ENCODE measurements around the gene FBXL7.

FBXL7 gene

GRCh38 chr5:15722305-15722704 is 222.3 kb downstream of the FBXL7 start:
- DNase-seq: no peak

- DNase-seq: no peak
Measured at GRCh38 chr5:15727375-15727774, 227.4 kb downstream of the FBXL7 start.

GRCh38 chr5:15728811-15729210 is 228.8 kb downstream of the FBXL7 start:
- no peak for DNase-seq

- no peak for DNase-seq
Measured at GRCh38 chr5:15731699-15732098, 231.7 kb downstream of the FBXL7 start.

- DNase-seq: no peak
Measured at GRCh38 chr5:15734058-15734457, 234.1 kb downstream of the FBXL7 start.

- no peak for DNase-seq
Measured at GRCh38 chr5:15737036-15737821, 237.2 kb downstream of the FBXL7 start.

- DNase-seq: no peak
Measured at GRCh38 chr5:15737871-15738664, 238.1 kb downstream of the FBXL7 start.

GRCh38 chr5:15740383-15740782 is 240.4 kb downstream of the FBXL7 start:
- no peak for DNase-seq

- DNase-seq: no peak
Measured at GRCh38 chr5:15741591-15741990, 241.6 kb downstream of the FBXL7 start.

GRCh38 chr5:15746833-15747232 is 246.9 kb downstream of the FBXL7 start:
- no peak for DNase-seq

- no peak for DNase-seq
Measured at GRCh38 chr5:15748266-15748665, 248.3 kb downstream of the FBXL7 start.

- no peak for DNase-seq
Measured at GRCh38 chr5:15752663-15753285, 252.8 kb downstream of the FBXL7 start.

GRCh38 chr5:15753752-15754151 is 253.8 kb downstream of the FBXL7 start:
- DNase-seq: no peak

GRCh38 chr5:15757103-15757502 is 257.1 kb downstream of the FBXL7 start:
- no peak for DNase-seq

GRCh38 chr5:15757619-15758018 is 257.6 kb downstream of the FBXL7 start:
- DNase-seq: no peak

GRCh38 chr5:15762668-15763067 is 262.7 kb downstream of the FBXL7 start:
- no peak for DNase-seq

- no peak for DNase-seq
Measured at GRCh38 chr5:15763754-15764153, 263.8 kb downstream of the FBXL7 start.

GRCh38 chr5:15768936-15769335 is 269.0 kb downstream of the FBXL7 start:
- no peak for DNase-seq

- no peak for DNase-seq
Measured at GRCh38 chr5:15772131-15772530, 272.2 kb downstream of the FBXL7 start.

GRCh38 chr5:15774632-15775031 is 274.7 kb downstream of the FBXL7 start:
- DNase-seq: no peak

- DNase-seq: no peak
Measured at GRCh38 chr5:15776346-15776745, 276.4 kb downstream of the FBXL7 start.

GRCh38 chr5:15783734-15784133 is 283.8 kb downstream of the FBXL7 start:
- no peak for DNase-seq

- no peak for DNase-seq
Measured at GRCh38 chr5:15785531-15785981, 285.6 kb downstream of the FBXL7 start.

- DNase-seq: no peak
Measured at GRCh38 chr5:15786326-15786725, 286.3 kb downstream of the FBXL7 start.
